GM19099 (cell line): ENCODE measurements around the gene DLX6.

Experiments used
- POLR2A ChIP-seq: IDR thresholded peaks from 3 replicates; pipeline ENCODE4 v1.6.1; 2011; ENCODE audit warnings: low read depth; ENCODE audit not compliant: insufficient read length; ENCODE audit errors: extremely low read depth

The DLX6 gene

GRCh38 chr7:97021747-97022490 is 16.6 kb downstream of the DLX6 start:
- TF ChIP-seq POLR2A: no peak

GRCh38 chr7:97022491-97023306 is 17.3 kb downstream of the DLX6 start:
- no peak for TF ChIP-seq POLR2A

DNA sequence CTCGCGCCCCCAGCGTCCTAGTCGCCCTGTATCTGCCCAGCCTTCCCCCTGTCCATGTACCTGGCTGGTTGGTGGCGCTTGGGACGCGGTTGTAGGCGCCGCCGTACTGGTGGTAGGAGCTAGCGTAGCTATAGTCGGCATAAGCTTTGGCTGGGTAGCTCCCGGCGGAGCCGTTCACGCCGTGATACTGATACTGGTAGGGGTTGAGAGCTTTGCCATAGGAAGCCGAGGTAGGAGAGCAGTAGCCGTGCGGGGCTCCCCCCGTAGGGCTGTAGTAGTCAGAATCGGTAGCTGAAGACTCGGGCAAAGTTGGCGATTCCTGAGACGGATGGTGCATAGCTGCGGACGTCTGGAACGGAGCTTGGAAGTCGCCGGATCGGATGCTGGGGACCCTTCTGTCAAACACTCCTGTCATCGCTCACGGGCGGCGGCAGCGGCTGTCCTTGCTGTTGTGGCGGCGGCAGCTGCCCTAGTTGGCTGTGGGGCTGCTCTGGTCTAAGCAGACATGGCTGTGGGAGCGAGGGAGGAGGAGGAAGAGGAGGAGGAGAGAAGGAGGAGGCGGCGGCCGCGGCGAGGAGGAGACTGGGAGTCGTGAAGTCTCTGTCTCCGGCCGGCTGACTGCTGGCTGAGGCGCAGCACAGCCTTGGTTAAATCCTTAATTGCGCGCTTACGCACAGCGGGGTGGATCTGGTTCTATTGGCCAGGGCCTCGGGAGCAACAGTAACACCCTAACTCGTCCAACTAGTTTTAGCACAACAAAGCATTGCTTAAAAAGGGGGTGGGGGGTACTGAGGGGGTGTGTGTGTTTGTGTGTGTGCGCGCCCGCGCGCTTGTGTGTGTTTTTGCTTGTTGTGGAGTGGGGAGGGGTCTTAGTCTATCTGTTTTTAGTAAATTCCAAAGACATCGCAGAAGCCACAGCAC is 19.1 kb downstream of the DLX6 start, which contains the start of gene DLX5:
Gene DLX5 (minus strand): TSS at position 623 of the 921 bp plus-strand sequence. CDS start 208 bp downstream, at position 415.
- TF ChIP-seq POLR2A: no peak

- no peak for TF ChIP-seq POLR2A
Observed at GRCh38 chr7:97025130-97025499, 19.8 kb downstream of the DLX6 start.

GRCh38 chr7:97025983-97026714 is 20.8 kb downstream of the DLX6 start:
- no peak for TF ChIP-seq POLR2A

DNA sequence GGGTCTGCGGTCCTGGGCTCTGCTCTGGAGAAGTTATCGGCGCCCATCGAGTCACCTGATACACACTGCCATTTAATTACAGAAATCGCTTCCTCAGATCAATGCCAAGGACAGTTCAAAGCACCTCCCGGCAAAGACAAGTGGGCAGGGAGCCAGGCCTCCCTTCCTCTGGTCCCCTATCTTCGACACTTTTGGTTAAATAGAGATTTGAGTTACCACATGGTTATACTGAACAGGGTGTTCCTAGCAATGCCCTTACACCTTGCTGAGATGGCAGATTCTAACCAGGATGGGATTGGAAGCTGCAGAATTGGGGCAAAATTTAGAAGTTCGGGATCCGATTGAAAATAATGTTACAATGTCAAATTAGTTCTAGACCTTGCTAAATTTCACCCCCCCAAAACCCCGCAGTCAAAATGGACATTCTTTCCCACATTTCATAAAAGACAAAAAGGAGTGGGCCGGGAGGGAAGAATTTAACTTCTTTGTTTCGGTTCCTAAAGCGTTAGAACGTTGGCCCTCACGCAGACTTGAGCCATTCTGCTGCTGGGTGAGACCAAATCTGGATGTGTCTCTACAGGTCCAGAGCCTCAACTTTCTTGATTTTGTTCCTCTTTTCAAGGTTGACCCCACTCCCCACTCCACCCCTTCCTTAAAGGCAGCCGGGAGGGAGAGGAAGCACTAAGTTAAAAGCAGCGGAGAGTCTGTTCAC is 21.5 kb downstream of the DLX6 start:
- no peak for TF ChIP-seq POLR2A

GRCh38 chr7:97027427-97028234 is 22.3 kb downstream of the DLX6 start:
- no peak for TF ChIP-seq POLR2A

- no peak for TF ChIP-seq POLR2A
Observed at GRCh38 chr7:97039374-97040065, 34.2 kb downstream of the DLX6 start.

DNA sequence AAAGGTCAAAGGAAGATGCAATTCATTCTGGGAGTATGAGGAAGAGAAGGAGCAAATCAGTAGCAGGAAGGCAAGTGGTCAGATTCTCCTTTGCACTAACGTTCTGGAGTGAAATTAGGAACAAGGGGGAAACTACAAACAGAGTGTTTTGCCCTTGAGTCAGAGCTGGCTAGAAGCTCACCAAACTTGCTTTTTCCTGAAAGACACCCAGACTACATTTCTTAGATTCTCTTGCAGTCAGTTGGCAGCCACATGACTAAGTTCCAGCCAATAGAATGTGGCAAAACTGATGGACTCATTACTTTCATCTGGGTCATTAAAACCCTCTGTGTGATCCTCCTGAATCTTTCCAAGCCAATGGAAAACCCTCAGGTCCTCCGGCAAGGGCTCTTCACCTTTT is 37.9 kb downstream of the DLX6 start:
- TF ChIP-seq POLR2A: no peak
